ENCODE results near the gene SMARCD3.

GRCh38 chr7:151289891-151290290 lies 41.4 kb upstream of the SMARCD3 start:
- TF ChIP-seq POLR2A (IDR thresholded peaks at IDR 0.05) = no peak
- TF ChIP-seq, protein P1, sequence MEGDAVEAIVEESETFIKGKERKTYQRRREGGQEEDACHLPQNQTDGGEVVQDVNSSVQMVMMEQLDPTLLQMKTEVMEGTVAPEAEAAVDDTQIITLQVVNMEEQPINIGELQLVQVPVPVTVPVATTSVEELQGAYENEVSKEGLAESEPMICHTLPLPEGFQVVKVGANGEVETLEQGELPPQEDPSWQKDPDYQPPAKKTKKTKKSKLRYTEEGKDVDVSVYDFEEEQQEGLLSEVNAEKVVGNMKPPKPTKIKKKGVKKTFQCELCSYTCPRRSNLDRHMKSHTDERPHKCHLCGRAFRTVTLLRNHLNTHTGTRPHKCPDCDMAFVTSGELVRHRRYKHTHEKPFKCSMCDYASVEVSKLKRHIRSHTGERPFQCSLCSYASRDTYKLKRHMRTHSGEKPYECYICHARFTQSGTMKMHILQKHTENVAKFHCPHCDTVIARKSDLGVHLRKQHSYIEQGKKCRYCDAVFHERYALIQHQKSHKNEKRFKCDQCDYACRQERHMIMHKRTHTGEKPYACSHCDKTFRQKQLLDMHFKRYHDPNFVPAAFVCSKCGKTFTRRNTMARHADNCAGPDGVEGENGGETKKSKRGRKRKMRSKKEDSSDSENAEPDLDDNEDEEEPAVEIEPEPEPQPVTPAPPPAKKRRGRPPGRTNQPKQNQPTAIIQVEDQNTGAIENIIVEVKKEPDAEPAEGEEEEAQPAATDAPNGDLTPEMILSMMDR (IDR thresholded peaks at IDR 0.05) = no peak
